BJ (cell line): ENCODE data around the gene PMP22. TPM values are rescaled to one million over a fixed set of nuclear protein-coding genes. Genes with fewer than 3 reads are reported as not detected.

Experiments
- CTCF ChIA-PET: fragments of 350-600 bp; formaldehyde crosslinking; extraction: SDS; loops from one replicate; lab custom pipeline; 2021; ENCODE audit warnings: antibody characterized with exemption, inconsistent platforms; lab: Yijun Ruan, JAX
- POLR2A ChIA-PET: fragments of 300-600 bp; sonication (Branson Sonifier 250); formaldehyde crosslinking; extraction: SDS; loops from one replicate; lab custom pipeline; 2021; ENCODE audit warnings: antibody characterized with exemption; lab: Charles Lee
- DNase-seq: peaks from one replicate; pipeline ENCODE4 v3.0.0-alpha.2; 2011; ENCODE audit warnings: low read depth
- H3K27me3 ChIP-seq: 2 replicates; pipeline ENCODE4 v1.6.0; 2011; ENCODE audit warnings: low read length; ENCODE audit not compliant: control insufficient read depth, insufficient read depth
- H3K36me3 ChIP-seq: 2 replicates; pipeline ENCODE4 v1.5.1; 2011; ENCODE audit warnings: low read length; ENCODE audit not compliant: control insufficient read depth, insufficient read depth
- H3K4me3 ChIP-seq: 2 replicates; pipeline ENCODE4 v1.5.1; 2011; ENCODE audit warnings: low read depth, mild to moderate bottlenecking, control low read depth, low read length
- CTCF ChIP-seq: IDR thresholded peaks from 2 replicates; pipeline ENCODE4 v1.5.1; 2011; ENCODE audit warnings: low read depth, mild to moderate bottlenecking, control low read depth, inconsistent platforms, low read length, moderate library complexity; ENCODE audit not compliant: insufficient read depth
- polyA plus RNA-seq: library from polyadenylated mRNA; depleted of rRNA; stranded (reverse); fragments of >200 nt; gene quantifications from 2 replicates; pipeline ENCODE4 v1.2.3, GENCODE V29; 2011

PMP22 gene
- polyA plus RNA-seq, 1 experiment = 208 TPM

GRCh38 chr17:15287538-15288267, 22.6 kb upstream of the PMP22 start:
- DNase-seq = no peak
- no peak for TF ChIP-seq CTCF

GRCh38 chr17:15285466-15285865, 20.3 kb upstream of the PMP22 start:
- no peak for TF ChIP-seq CTCF
- POLR2A ChIA-PET = no interaction called here
- H3K36me3 ChIP-seq = no peaks in the 10 kb centered on the region
- CTCF ChIA-PET = interaction anchor here (2.0 kb wide), 1 partner anchor 12 kb away, joined by 8 read pairs; no protein-coding TSS in a partner anchor
- H3K4me3 ChIP-seq = no peak overlapping the region
- H3K27me3 ChIP-seq = no peaks in the 10 kb centered on the region; the same call in 1 of the 2 replicates
- no peak for DNase-seq

More at GRCh38 chr17:15287538-15288267, 22.6 kb upstream of the PMP22 start:
- POLR2A ChIA-PET = no interaction called here
- Histone ChIP-seq H3K4me3 (no peak overlapping the region), H3K36me3 (no peaks in the 10 kb centered on the region), H3K27me3 (peaks cover 1% of the 10 kb centered on the region; the same call in 1 of the 2 replicates)
- CTCF ChIA-PET = no interaction called here

- TF ChIP-seq CTCF = no peak
- Histone ChIP-seq H3K4me3 (no peak overlapping the region), H3K36me3 (no peaks in the 10 kb centered on the region), H3K27me3 (no peaks in the 10 kb centered on the region; the same call in 1 of the 2 replicates)
- POLR2A ChIA-PET = no interaction called here
- CTCF ChIA-PET = interaction anchor here (2.0 kb wide), 1 partner anchor 13 kb away, joined by 8 read pairs; no protein-coding TSS in a partner anchor
- no peak for DNase-seq
Measured at GRCh38 chr17:15284537-15284936, 19.4 kb upstream of the PMP22 start.

GRCh38 chr17:15284107-15284506, 19.0 kb upstream of the PMP22 start:
- Histone ChIP-seq H3K36me3 (no peaks in the 10 kb centered on the region), H3K27me3 (no peaks in the 10 kb centered on the region; the same call in 1 of the 2 replicates), H3K4me3 (no peak overlapping the region)
- CTCF ChIA-PET = interaction anchor here (2.0 kb wide), 1 partner anchor 13 kb away, joined by 8 read pairs; no protein-coding TSS in a partner anchor
- POLR2A ChIA-PET = no interaction called here
- TF ChIP-seq CTCF = no peak
- no peak for DNase-seq

GRCh38 chr17:15281909-15282308, 16.8 kb upstream of the PMP22 start:
- POLR2A ChIA-PET = no interaction called here
- DNase-seq = no peak
- CTCF ChIA-PET = no interaction called here
- TF ChIP-seq CTCF = no peak
- no peak overlapping the region for H3K4me3 ChIP-seq
- H3K27me3 ChIP-seq = no peaks in the 10 kb centered on the region; the same call in 1 of the 2 replicates
- no peaks in the 10 kb centered on the region for H3K36me3 ChIP-seq
